GM21447 (cell line): ENCODE measurements around the gene SPTLC3.
A peak's percentile ranks its signal among the peaks of the same experiment; 100 is the strongest.
"Not testable (repeated sequence)": the region's sequence is repeated elsewhere in the genome, so short reads cannot be mapped to it uniquely, and the experiment has no call there.

Experiments
- ATAC-seq: cut with Tn5 transposase; IDR thresholded peaks from one replicate; pipeline ENCODE4 v1.9.1; 2021; ENCODE audit not compliant: unreplicated experiment

Gene SPTLC3

GRCh38 chr20:13008761-13009681, at the start of gene SPTLC3:
SPTLC3 (plus strand) TSS chr20:13008972; CDS start chr20:13009268, 296 bp downstream.
- ATAC-seq: peak; percentile 34

- ATAC-seq: no peak
These were observed 47.0 kb upstream of the SPTLC3 start for GRCh38 chr20:12961725-12962124.

GRCh38 chr20:12962895-12963294, 45.9 kb upstream of the SPTLC3 start:
- no peak for ATAC-seq

- ATAC-seq: no peak
These were observed 45.4 kb upstream of the SPTLC3 start for GRCh38 chr20:12963416-12963815.

GRCh38 chr20:12965212-12965869, 43.4 kb upstream of the SPTLC3 start:
- ATAC-seq: no peak

- ATAC-seq: no peak
These were observed 42.9 kb upstream of the SPTLC3 start for GRCh38 chr20:12965870-12966251.

GRCh38 chr20:12966468-12967085, 42.2 kb upstream of the SPTLC3 start:
- no peak for ATAC-seq

- ATAC-seq: no peak
These were observed 40.8 kb upstream of the SPTLC3 start for GRCh38 chr20:12967932-12968331.

GRCh38 chr20:12968472-12968871, 40.3 kb upstream of the SPTLC3 start:
- ATAC-seq: no peak

- ATAC-seq: no peak
These were observed 39.6 kb upstream of the SPTLC3 start for GRCh38 chr20:12969071-12969669.

- ATAC-seq: no peak
These were observed 38.4 kb upstream of the SPTLC3 start for GRCh38 chr20:12970372-12970821.

- ATAC-seq: no peak
These were observed 32.8 kb upstream of the SPTLC3 start for GRCh38 chr20:12975833-12976608.

- no peak for ATAC-seq
These were observed 32.0 kb upstream of the SPTLC3 start for GRCh38 chr20:12976720-12977309.

GRCh38 chr20:12977328-12978125, 31.2 kb upstream of the SPTLC3 start:
- no peak for ATAC-seq

GRCh38 chr20:12978126-12978394, 30.7 kb upstream of the SPTLC3 start:
- no peak for ATAC-seq

GRCh38 chr20:12978613-12979495, 29.9 kb upstream of the SPTLC3 start:
- no peak for ATAC-seq

GRCh38 chr20:12979713-12980112, 29.1 kb upstream of the SPTLC3 start:
- ATAC-seq: not testable (repeated sequence)

- ATAC-seq: no peak
These were observed 26.7 kb upstream of the SPTLC3 start for GRCh38 chr20:12982098-12982497.
